H9 (cell line): ENCODE measurements around the gene MVB12A. TPM values are rescaled to one million over a fixed set of nuclear protein-coding genes. Genes with fewer than 3 reads are reported as not detected.

ENCODE experiments used
- DNase-seq: peaks from one replicate; pipeline ENCODE4 v3.0.0-alpha.2; 2017
- H2AFZ ChIP-seq: one replicate; pipeline ENCODE4 v1.6.1; 2013; ENCODE audit warnings: mild to moderate bottlenecking, low read length, control low read depth, moderate library complexity
- H2AK5ac ChIP-seq: 2 replicates; pipeline ENCODE4 v1.6.1; 2013; ENCODE audit warnings: low read length, control low read depth, mixed read lengths; ENCODE audit not compliant: insufficient read length
- H2BK120ac ChIP-seq: one replicate; pipeline ENCODE4 v1.6.1; 2013; ENCODE audit warnings: low read depth, mild to moderate bottlenecking, low read length, control low read depth, inconsistent platforms; ENCODE audit not compliant: poor library complexity, severe bottlenecking
- H2BK12ac ChIP-seq: 2 replicates; pipeline ENCODE4 v1.6.1; 2013; ENCODE audit warnings: low read length, control low read depth, mixed read lengths, low read depth; ENCODE audit not compliant: insufficient read length
- H2BK15ac ChIP-seq: 2 replicates; pipeline ENCODE4 v1.6.1; 2013; ENCODE audit warnings: low read depth, low read length, control low read depth
- H2BK20ac ChIP-seq: one replicate; pipeline ENCODE4 v1.6.1; 2013; ENCODE audit warnings: low read depth, mild to moderate bottlenecking, low read length, control low read depth, inconsistent platforms; ENCODE audit not compliant: poor library complexity, severe bottlenecking
- H2BK5ac ChIP-seq: 2 replicates; pipeline ENCODE4 v1.6.1; 2013; ENCODE audit warnings: low read length, control low read depth, mixed read lengths; ENCODE audit not compliant: insufficient read length
- H3K14ac ChIP-seq: 2 replicates; pipeline ENCODE4 v1.6.1; 2013; ENCODE audit warnings: low read length, control low read depth; ENCODE audit not compliant: insufficient read depth
- H3K18ac ChIP-seq: 2 replicates; pipeline ENCODE4 v1.6.1; 2013; ENCODE audit warnings: low read depth, mild to moderate bottlenecking, mixed read lengths, low read length, control low read depth; ENCODE audit not compliant: insufficient read length
- H3K23ac ChIP-seq: 2 replicates; pipeline ENCODE4 v1.6.1; 2013; ENCODE audit warnings: low read length, control low read depth, mixed read lengths, low read depth; ENCODE audit not compliant: insufficient read length
- H3K23me2 ChIP-seq: 2 replicates; pipeline ENCODE4 v1.6.1; 2013; ENCODE audit warnings: low read depth, mild to moderate bottlenecking, mixed read lengths, low read length, control low read depth; ENCODE audit not compliant: insufficient read length, poor library complexity, severe bottlenecking
- H3K27ac ChIP-seq: 2 replicates; pipeline ENCODE4 v1.5.1; 2013; ENCODE audit warnings: low read length, control low read depth, mixed read lengths, low read depth; ENCODE audit not compliant: insufficient read length
- H3K27me3 ChIP-seq: 2 replicates; pipeline ENCODE4 v1.6.1; 2013; ENCODE audit warnings: low read length, control low read depth, inconsistent platforms; ENCODE audit not compliant: insufficient read depth
- H3K4ac ChIP-seq: 2 replicates; pipeline ENCODE4 v1.6.1; 2013; ENCODE audit warnings: low read depth, mild to moderate bottlenecking, control low read depth, inconsistent platforms, low read length, moderate library complexity
- H3K4me1 ChIP-seq: 2 replicates; pipeline ENCODE4 v1.6.1; 2013; ENCODE audit warnings: low read length, control low read depth, inconsistent platforms; ENCODE audit not compliant: insufficient read depth
- H3K4me2 ChIP-seq: 2 replicates; pipeline ENCODE4 v1.6.1; 2013; ENCODE audit warnings: low read length, control low read depth, mixed read lengths; ENCODE audit not compliant: insufficient read length, insufficient read depth
- H3K56ac ChIP-seq: 2 replicates; pipeline ENCODE4 v1.6.1; 2013; ENCODE audit warnings: low read depth, mild to moderate bottlenecking, mixed read lengths, low read length, control low read depth; ENCODE audit not compliant: insufficient read length
- H3K79me1 ChIP-seq: 2 replicates; pipeline ENCODE4 v1.6.1; 2013; ENCODE audit warnings: low read depth, mild to moderate bottlenecking, moderate library complexity, low read length, control low read depth, inconsistent platforms; ENCODE audit not compliant: insufficient read depth, poor library complexity, severe bottlenecking
- H3K79me2 ChIP-seq: 2 replicates; pipeline ENCODE4 v1.6.1; 2013; ENCODE audit warnings: low read length, control low read depth, inconsistent platforms; ENCODE audit not compliant: insufficient read depth
- H3K9ac ChIP-seq: 2 replicates; pipeline ENCODE4 v1.6.1; 2013; ENCODE audit warnings: low read length, control low read depth, mixed read lengths; ENCODE audit not compliant: insufficient read length; ENCODE audit errors: extremely low read depth
- H3K9me3 ChIP-seq: one replicate; pipeline ENCODE4 v1.6.1; 2013; ENCODE audit warnings: low read depth, low read length, inconsistent platforms; ENCODE audit not compliant: control insufficient read depth
- H3T11ph ChIP-seq: one replicate; pipeline ENCODE4 v1.6.1; 2013; ENCODE audit warnings: mild to moderate bottlenecking, low read length, control low read depth, inconsistent platforms
- H4K20me1 ChIP-seq: one replicate; pipeline ENCODE4 v1.6.1; 2013; ENCODE audit not compliant: control insufficient read depth, insufficient read length, insufficient read depth
- H4K5ac ChIP-seq: 2 replicates; pipeline ENCODE4 v1.6.1; 2013; ENCODE audit warnings: low read depth, mild to moderate bottlenecking, mixed read lengths, low read length, control low read depth; ENCODE audit not compliant: insufficient read length
- H4K8ac ChIP-seq: replicated peaks from 2 replicates; pipeline ENCODE4 v1.6.1; 2013; ENCODE audit warnings: low read length, control low read depth, mixed read lengths, low read depth; ENCODE audit not compliant: insufficient read length
- H4K91ac ChIP-seq: 2 replicates; pipeline ENCODE4 v1.6.1; 2013; ENCODE audit warnings: low read depth, mild to moderate bottlenecking, moderate library complexity, mixed read lengths, low read length, control low read depth; ENCODE audit not compliant: insufficient read length
- H3K27ac Mint-ChIP-seq, 3 experiments: 2 replicates in 2 of 3; 3 replicates in 1 of 3; pipeline ENCODE4 v1.8.0; 2020 to 2021; ENCODE audit warnings: mixed read lengths in 3 of 3, mild to moderate bottlenecking in 1 of 3, moderate library complexity in 1 of 3
- H3K27me3 Mint-ChIP-seq: 2 replicates; pipeline ENCODE4 v1.8.0; 2021; ENCODE audit warnings: low read depth, mild to moderate bottlenecking, moderate library complexity, mixed read lengths
- H3K36me3 Mint-ChIP-seq, 3 experiments: 2 replicates in 2 of 3; 3 replicates in 1 of 3; pipeline ENCODE4 v1.8.0; 2020 to 2021; ENCODE audit warnings: low read depth in 3 of 3, mixed read lengths in 3 of 3; ENCODE audit not compliant: insufficient read depth in 1 of 3
- H3K4me1 Mint-ChIP-seq, 2 experiments: 2 replicates each; pipeline ENCODE4 v1.8.0; 2020; ENCODE audit warnings: mixed read lengths in 2 of 2
- H3K4me3 Mint-ChIP-seq, 2 experiments: 2 replicates in 1 of 2; 3 replicates in 1 of 2; pipeline ENCODE4 v1.8.0; 2020 to 2021; ENCODE audit warnings: mild to moderate bottlenecking in 2 of 2, mixed read lengths in 2 of 2, moderate library complexity in 1 of 2
- H3K9me3 Mint-ChIP-seq, 2 experiments: 2 replicates in 1 of 2; 3 replicates in 1 of 2; pipeline ENCODE4 v1.8.0; 2020; ENCODE audit warnings: mild to moderate bottlenecking in 2 of 2, mixed read lengths in 2 of 2, moderate library complexity in 1 of 2
- WGBS: extraction: QIAGEN DNeasy Blood & Tissue Kit; methylation state at CpG from one replicate; pipeline ENCODE4 v1.1.7; 2013; ENCODE audit warnings: missing lambda C conversion rate, low lambda C conversion rate, mixed read lengths; ENCODE audit not compliant: insufficient read length; ENCODE audit errors: extremely low coverage; 5-methylcytosine and 5-hydroxymethylcytosine counted together
- total RNA-seq: library from RNA; stranded (reverse); gene quantifications from 2 replicates; pipeline ENCODE4 v1.2.1, GENCODE V29; 2021
- TF ChIP-seq, protein P1 (sequence below): fragments of 200-600 bp; sonication (generic); conservative IDR thresholded peaks from 3 replicates; pipeline ENCODE4 v1.8.0; 2021; ENCODE audit warnings: antibody characterized with exemption, mild to moderate bottlenecking

MVB12A gene
- total RNA-seq, 1 experiment from 2014 or later, result 50.4 TPM

DNA sequence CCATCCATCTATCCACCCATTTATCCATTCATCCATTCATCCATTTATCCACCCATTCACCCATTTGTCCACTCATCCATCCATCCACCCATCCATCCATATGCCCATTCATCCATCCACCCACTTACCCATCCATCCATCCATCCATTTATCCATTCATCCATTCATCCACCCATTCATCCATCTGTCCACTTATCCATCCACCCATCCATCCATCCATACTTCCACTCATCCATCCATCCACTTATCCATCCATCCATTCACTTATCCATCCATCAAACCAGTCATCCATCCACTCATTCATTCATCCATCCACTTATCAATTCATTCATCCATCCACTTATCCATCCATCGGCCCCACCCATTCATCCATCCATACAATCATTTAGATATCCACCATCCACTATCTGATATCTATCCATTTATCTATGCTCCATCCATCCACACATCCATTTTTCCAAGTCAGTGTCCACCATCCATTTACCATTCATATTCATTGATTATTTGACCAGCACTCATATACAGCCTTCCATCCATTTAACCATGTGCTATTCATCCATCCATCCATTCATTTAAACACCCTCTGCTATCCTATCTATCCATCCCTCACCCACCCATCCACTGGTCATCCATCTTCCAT lies 25.8 kb downstream of the MVB12A start:
- peaks cover 0 to 6% (median 0%) of the 10 kb centered on the region in 3 experiments; a peak in 3 of 7 replicates for H3K36me3 Mint-ChIP-seq
- Histone ChIP-seq H3K56ac (no peak overlapping the region), H4K20me1 (no peaks in the 10 kb centered on the region), H2AFZ (no peak overlapping the region), H3K9me3 (no peaks in the 10 kb centered on the region), H2BK120ac (no peak overlapping the region), H3K4ac (no peak overlapping the region), H2BK15ac (no peak overlapping the region), H4K8ac (no peak overlapping the region), H4K91ac (no peak overlapping the region), H3K9ac (no peak overlapping the region), H3K27ac (no peak overlapping the region), H2BK5ac (no peak overlapping the region), H3K79me1 (no peaks in the 10 kb centered on the region), H3K79me2 (no peaks in the 10 kb centered on the region), H4K5ac (no peak overlapping the region), H3K18ac (no peak overlapping the region), H3K4me2 (no peak overlapping the region), H2AK5ac (no peak overlapping the region), H2BK20ac (no peak overlapping the region), H3K27me3 (peaks cover 3% of the 10 kb centered on the region; the same call in 1 of the 2 replicates), H2BK12ac (no peak overlapping the region), H3K23me2 (no peaks in the 10 kb centered on the region), H3K14ac (no peak overlapping the region), H3T11ph (no peak overlapping the region), H3K23ac (no peak overlapping the region), H3K4me1 (no peaks in the 10 kb centered on the region)
- H3K9me3 Mint-ChIP-seq, result peaks cover 0 to 5% of the 10 kb centered on the region in 2 experiments; a peak in 3 of 5 replicates
- WGBS, result 100% methylated on average over 1 of the region's 1 CpG
- peaks cover 2 to 5% of the 10 kb centered on the region in 2 experiments; a peak in 1 of 4 replicates for H3K4me1 Mint-ChIP-seq
- no peak overlapping the region for H3K4me3 Mint-ChIP-seq
- no peak for DNase-seq
- H3K27me3 Mint-ChIP-seq, result peaks cover 17% of the 10 kb centered on the region
- H3K27ac Mint-ChIP-seq, result no peak overlapping the region
- TF ChIP-seq, protein P1, sequence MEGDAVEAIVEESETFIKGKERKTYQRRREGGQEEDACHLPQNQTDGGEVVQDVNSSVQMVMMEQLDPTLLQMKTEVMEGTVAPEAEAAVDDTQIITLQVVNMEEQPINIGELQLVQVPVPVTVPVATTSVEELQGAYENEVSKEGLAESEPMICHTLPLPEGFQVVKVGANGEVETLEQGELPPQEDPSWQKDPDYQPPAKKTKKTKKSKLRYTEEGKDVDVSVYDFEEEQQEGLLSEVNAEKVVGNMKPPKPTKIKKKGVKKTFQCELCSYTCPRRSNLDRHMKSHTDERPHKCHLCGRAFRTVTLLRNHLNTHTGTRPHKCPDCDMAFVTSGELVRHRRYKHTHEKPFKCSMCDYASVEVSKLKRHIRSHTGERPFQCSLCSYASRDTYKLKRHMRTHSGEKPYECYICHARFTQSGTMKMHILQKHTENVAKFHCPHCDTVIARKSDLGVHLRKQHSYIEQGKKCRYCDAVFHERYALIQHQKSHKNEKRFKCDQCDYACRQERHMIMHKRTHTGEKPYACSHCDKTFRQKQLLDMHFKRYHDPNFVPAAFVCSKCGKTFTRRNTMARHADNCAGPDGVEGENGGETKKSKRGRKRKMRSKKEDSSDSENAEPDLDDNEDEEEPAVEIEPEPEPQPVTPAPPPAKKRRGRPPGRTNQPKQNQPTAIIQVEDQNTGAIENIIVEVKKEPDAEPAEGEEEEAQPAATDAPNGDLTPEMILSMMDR, result no peak
